ENCODE results near the gene MBNL2.

The MBNL2 gene

DNA sequence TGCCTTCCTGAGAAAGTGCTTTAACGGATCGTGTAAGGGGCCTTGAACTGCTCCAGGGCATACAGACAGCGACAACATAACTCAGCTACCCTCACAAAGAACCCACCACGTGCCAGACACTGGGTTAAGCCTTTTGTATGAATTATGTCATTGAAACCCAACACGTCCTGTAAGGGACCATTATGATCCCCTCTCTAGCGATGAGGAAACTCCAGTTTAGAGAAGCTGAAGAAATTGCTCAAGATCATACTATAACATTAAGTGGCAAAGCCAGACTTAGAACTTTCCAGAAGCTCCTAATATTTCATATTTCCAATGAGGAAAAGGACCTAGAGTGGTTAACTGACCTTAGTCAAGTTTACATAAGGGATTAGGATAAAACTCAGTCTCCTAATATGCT, 154.8 kb downstream of the MBNL2 start:
- DNase-seq: peak in 1 of 42 donors; percentile 19

DNA sequence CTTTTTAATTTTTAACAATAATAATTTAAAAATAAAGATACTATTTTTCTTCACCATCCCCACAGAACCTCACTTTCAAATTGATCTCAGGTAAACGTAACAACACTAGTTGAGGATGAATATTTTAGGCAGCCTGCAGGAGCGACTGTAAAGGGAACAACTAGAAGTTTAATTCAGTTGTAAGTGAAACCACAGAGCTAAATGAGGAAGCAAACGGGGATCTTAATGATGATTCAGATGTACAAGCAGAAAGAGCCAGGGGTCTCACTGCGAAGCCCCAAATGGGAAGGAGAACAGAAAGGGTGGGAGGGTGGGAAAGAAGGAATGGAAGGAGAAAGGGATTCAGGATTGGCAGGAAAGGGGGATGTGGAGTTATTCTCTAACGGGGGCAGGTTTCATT, 157.3 kb downstream of the MBNL2 start:
- intact Hi-C loops (cut with DNase I): no loop called here
- no peak for DNase-seq

More for the DNA sequence above, 154.8 kb downstream of the MBNL2 start:
- intact Hi-C loops (cut with DNase I): no loop called here

GRCh38 chr13:97380696-97381095, 158.6 kb downstream of the MBNL2 start:
- intact Hi-C loops (cut with DNase I): no loop called here
- DNase-seq: no peak

- intact Hi-C loops (cut with DNase I): no loop called here
- no peak for DNase-seq
Measured at GRCh38 chr13:97381189-97381588, 159.1 kb downstream of the MBNL2 start.

- no peak for DNase-seq
- intact Hi-C loops (cut with DNase I): no loop called here
Measured at GRCh38 chr13:97382276-97382675, 160.1 kb downstream of the MBNL2 start.

- DNase-seq: no peak
- intact Hi-C loops (cut with DNase I): no loop called here
Measured at GRCh38 chr13:97384371-97384770, 162.2 kb downstream of the MBNL2 start.

- no peak for DNase-seq
- intact Hi-C loops (cut with DNase I): no loop called here
Measured at GRCh38 chr13:97385146-97385545, 163.0 kb downstream of the MBNL2 start.

DNA sequence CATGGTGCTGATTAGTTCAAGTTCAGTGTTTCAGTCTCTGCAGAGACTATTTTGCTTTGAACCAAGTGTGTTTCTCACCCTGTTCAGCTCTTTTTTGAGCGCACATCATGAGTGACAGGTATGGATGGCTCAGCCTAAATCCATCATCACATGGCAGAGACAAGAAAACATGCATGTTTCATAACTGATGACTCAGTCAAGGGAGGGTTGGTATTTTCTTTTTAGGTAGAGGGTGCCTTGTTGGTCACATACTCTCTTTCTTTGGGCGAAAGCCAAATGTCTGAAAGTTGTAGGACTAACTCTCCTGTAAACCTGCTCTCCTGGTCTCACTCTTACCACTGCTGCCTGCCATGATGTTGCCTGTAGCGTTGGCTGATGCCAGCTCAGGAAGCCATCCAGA, 163.7 kb downstream of the MBNL2 start:
- intact Hi-C loops (cut with DNase I): no loop called here
- DNase-seq: peak in 6 of 42 donors; percentile 32 to 62 (median 44)

DNA sequence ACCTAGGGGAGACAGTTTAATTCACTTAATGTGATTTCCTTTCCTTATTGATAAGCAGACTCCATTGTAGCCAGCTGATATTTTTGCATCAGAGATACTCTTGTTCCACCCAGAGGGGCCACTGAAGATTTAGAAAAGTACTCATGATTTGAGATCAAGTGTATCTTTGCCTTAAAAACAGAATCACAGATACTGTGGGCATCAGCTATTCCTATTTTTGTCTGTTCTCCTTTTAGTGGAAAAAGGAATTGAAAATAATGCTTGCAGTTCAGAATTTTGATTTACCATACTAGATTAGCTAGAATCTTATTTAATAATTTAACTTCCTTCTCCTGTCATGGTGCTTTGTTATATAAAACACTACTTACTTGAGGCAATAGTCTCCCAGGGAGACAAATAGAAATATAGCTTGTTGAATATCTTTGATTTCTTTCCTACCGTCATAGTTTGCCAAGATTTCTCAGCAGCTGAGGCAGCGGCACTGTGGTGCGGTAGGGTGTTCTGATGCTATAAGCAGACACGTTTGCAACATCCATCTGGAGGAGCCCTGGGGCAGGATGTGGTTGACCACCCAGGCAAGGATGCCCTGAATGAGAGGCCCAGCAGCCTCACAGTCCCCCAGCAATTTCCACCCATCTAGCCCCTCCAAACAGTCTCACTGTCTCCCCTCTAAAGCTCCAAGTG, 164.8 kb downstream of the MBNL2 start:
- DNase-seq: peak in 30 of 42 donors; percentile 21 to 68 (median 49)
- intact Hi-C loops (cut with DNase I): no loop called here

DNA sequence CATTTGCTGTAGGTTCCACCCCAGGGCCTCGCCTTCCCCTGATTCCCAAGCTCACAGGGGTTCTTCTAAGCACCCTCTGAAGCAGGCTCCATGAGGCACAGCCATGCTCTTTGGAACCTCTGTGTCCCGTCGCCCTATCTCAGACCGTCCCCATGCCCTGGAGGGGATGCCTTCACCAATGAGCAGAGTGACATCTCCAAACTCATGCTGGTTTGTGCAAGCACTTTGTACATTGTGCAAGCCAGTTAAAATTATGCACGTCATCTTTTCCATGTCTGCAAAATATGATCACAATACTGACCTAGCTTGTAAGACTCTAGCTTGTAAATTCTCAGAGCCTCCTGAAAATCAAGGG, 165.3 kb downstream of the MBNL2 start:
- intact Hi-C loops (cut with DNase I): no loop called here
- peak in 1 of 42 donors; percentile 8 for DNase-seq

DNA sequence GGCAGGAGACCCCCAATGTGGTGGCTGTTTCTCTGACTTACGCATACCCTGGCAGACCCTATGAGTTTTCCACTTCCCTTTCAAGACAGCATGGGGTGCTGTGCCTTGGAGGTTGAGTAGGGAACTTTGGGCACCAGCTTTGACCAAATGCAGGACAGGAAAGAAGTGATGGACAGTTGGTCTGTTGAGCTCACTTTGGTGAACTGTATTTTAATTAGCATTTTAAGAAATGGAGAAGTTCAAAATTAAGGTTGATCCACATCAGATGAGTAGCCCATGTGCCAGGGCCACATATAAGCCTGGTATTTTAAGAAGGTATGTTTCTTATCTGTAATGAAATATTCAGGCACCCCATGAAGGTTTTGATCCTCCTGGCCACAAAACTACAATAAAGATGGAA, 165.8 kb downstream of the MBNL2 start:
- DNase-seq: no peak
- intact Hi-C loops (cut with DNase I): no loop called here

DNA sequence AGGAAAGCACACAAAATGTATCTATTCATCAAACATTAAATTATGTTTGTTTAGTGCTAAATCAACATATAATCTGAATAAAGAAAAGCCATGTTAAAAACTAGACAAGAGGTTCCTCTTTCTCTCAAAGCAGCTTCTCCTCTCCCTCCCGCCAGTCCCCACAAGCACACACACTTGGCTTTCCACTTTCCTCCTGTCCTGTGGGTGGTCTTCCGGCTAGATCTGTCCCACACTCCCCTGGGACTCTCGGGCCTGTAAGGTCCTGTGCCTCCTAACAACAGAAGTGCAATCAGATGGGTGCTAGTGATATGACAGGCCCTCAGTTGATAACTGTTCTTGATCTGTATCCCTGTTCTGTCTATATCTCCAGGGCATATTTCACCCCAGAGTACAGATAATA, 166.2 kb downstream of the MBNL2 start:
- intact Hi-C loops (cut with DNase I): no loop called here
- no peak for DNase-seq

DNA sequence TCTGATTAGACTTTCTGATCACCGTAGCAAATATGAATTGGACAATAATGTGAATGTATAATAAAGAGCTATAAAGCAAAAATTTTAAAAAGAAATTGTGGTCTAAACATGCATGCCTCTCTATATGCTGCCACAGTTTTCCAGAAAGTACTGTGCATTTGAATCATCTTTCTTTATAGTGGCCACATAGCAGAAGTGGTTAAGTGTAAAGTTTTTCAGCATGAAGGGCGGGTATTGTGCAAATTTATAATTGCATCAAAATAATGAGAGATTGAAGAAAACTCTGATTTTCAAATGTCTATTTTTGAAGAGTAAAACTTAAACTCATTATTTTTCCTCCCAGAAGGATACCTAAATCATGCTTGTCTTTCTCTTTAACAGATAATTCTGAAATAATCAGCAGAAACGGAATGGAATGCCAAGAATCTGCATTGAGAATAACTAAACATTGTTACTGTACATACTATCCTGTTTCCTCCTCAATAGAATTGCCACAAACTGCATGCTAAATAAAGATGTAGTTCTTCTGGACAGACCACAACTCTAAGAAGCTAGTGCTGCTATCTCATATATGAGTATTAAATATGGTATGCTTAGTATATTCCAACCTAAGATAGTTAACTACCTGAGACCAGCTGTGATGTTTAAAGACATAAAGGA, 168.9 kb downstream of the MBNL2 start:
- intact Hi-C loops (cut with DNase I): no loop called here
- DNase-seq: no peak

DNA sequence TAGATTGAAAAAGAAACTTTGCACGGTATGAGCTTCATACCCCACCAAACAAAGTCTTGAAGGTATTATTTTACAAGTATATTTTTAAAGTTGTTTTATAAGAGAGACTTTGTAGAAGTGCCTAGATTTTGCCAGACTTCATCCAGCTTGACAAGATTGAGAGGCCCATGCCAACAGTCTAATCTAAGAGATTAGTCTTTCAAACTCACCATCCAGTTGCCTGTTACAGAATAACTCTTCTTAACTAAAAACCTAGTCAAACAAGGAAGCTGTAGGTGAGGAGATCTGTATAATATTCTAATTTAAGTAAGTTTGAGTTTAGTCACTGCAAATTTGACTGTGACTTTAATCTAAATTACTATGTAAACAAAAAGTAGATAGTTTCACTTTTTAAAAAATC, 169.9 kb downstream of the MBNL2 start:
- intact Hi-C loops (cut with DNase I): no loop called here
- no peak for DNase-seq

DNA sequence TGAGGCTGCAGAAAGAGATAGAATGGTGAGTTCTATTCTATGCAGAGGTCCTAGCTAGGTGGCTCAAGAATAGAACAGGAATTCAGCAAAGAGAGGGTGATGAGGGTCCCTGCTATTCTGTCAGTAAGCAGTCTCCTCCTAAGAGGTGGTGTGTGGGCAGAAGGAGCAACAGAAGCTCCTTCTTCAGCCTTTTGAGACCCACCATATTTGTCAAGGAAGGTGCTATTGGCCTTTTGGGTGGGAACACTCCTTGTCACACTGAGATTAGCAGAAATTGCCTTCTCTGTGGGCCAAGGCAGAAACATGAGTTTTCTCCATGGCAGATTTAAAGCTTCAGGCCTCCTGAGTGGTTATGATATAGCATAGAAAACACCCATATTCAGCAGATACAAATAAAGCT, 172.4 kb downstream of the MBNL2 start:
- intact Hi-C loops (cut with DNase I): no loop called here
- DNase-seq: no peak

GRCh38 chr13:97395447-97396136, 173.5 kb downstream of the MBNL2 start:
- DNase-seq: no peak
- intact Hi-C loops (cut with DNase I): no loop called here

- DNase-seq: no peak
- intact Hi-C loops (cut with DNase I): no loop called here
Measured at GRCh38 chr13:97397267-97397666, 175.1 kb downstream of the MBNL2 start.

- intact Hi-C loops (cut with DNase I): no loop called here
Measured at GRCh38 chr13:97401421-97401820, 179.3 kb downstream of the MBNL2 start.

DNA sequence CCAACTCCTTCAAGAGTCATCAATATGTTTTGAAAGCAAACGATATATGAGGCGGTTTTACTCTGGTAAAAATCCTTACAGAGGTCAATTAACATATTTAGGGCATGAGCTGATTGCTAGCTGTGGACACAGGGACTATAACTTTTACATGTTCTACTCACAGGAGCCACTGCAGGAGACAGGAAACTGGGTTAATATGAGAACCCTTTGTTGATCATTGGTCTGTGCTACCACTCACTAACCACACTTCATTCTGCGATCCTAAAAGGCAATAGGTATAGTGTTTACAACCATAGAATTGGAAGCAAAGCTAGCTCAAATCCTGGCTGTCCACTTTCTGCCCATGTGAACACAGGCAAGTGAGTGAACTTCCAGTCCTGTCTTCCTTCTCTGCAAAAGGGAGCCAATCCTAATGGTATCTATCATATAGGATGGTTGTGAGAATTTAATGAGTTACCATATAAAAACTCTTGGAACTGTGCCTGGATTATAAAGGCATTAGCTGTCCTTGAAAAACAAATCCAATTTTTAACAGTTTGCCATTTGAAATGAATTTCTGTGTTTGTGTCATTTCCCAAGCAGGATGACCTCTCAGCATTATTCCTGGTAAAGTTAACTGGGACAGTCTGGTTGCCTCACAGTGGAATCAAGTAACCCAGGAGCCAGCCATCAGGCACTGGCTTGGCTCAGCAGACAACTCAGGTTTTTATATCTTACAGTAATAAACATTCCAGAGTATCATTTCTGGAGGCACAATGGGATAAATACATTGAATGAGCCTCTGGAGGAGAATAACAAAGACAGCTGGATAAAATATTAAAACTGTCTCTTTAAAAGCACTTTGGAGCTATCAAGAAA, 182.0 kb downstream of the MBNL2 start:
- DNase-seq: no peak
- intact Hi-C loops (cut with DNase I): no loop called here

More at GRCh38 chr13:97401421-97401820, 179.3 kb downstream of the MBNL2 start:
- DNase-seq: no peak

- intact Hi-C loops (cut with DNase I): no loop called here
- DNase-seq: no peak
Measured at GRCh38 chr13:97407540-97407939, 185.4 kb downstream of the MBNL2 start.

Data from head of caudate nucleus (tissue), 42 donors.